IMR-90 (cell line): ENCODE data around the gene CABCOCO1. TPM values are rescaled to one million over a fixed set of nuclear protein-coding genes. Genes with fewer than 3 reads are reported as not detected.

ENCODE experiments used
- ATAC-seq: fragments of 200-7000 bp; cut with Tn5 transposase; 2 replicates; pipeline ENCODE4 v1.9.1; 2020; ENCODE audit warnings: low read depth, mild to moderate bottlenecking, moderate library complexity
- BruUV-seq: library from RNA; stranded (reverse); fragments of 400-500 nt; replicated peaks from 2 replicates; lab custom pipeline; 2021; lab: Mats Ljungman, UMichigan
- CTCF ChIA-PET: fragments of 300-600 bp; formaldehyde crosslinking; extraction: SDS; loops from one replicate; lab custom pipeline; 2021; ENCODE audit warnings: antibody characterized with exemption; lab: Yijun Ruan, JAX
- POLR2A ChIA-PET: fragments of 300-600 bp; sonication (Branson Sonifier 250); formaldehyde crosslinking; loops from one replicate; lab custom pipeline; 2022; ENCODE audit warnings: antibody characterized with exemption; ENCODE audit not compliant: unreplicated experiment; lab: Charles Lee
- DNase-seq: peaks from one replicate; pipeline ENCODE4 v3.0.0; 2013
- H2AFZ ChIP-seq: replicated peaks from 2 replicates; pipeline ENCODE3; 2013; ENCODE audit warnings: low read length, mild to moderate bottlenecking; ENCODE audit not compliant: poor library complexity
- H2AK5ac ChIP-seq: 2 replicates; pipeline ENCODE4 v1.6.1; 2013; ENCODE audit warnings: low read depth, low read length, inconsistent platforms
- H2AK9ac ChIP-seq: replicated peaks from 2 replicates; pipeline ENCODE3; 2013; ENCODE audit warnings: mild to moderate bottlenecking, low read depth, low read length, moderate library complexity; ENCODE audit not compliant: poor library complexity
- H2BK120ac ChIP-seq: 2 replicates; pipeline ENCODE4 v1.6.1; 2013; ENCODE audit warnings: low read depth, low read length, inconsistent platforms
- H2BK15ac ChIP-seq: 3 replicates; pipeline ENCODE4 v1.6.1; 2013; ENCODE audit warnings: low read depth, low read length, inconsistent platforms
- H2BK20ac ChIP-seq: 2 replicates; pipeline ENCODE4 v1.6.1; 2013; ENCODE audit warnings: low read depth, mild to moderate bottlenecking, inconsistent platforms, low read length, moderate library complexity
- H2BK5ac ChIP-seq: 2 replicates; pipeline ENCODE4 v1.6.1; 2013; ENCODE audit warnings: mild to moderate bottlenecking, low read depth, low read length, inconsistent platforms; ENCODE audit not compliant: poor library complexity, severe bottlenecking
- H3K14ac ChIP-seq: replicated peaks from 2 replicates; pipeline ENCODE4 v1.6.1; 2013; ENCODE audit warnings: low read depth, low read length, inconsistent platforms
- H3K18ac ChIP-seq: 2 replicates; pipeline ENCODE4 v1.6.1; 2013; ENCODE audit warnings: low read depth, low read length, control low read depth
- H3K23ac ChIP-seq: 2 replicates; pipeline ENCODE4 v1.6.1; 2013; ENCODE audit warnings: low read depth, low read length, inconsistent platforms
- H3K27ac ChIP-seq: 2 replicates; pipeline ENCODE4 v1.5.1; 2013; ENCODE audit warnings: mild to moderate bottlenecking, control low read depth, low read length; ENCODE audit not compliant: insufficient read depth
- H3K27me3 ChIP-seq: 2 replicates; pipeline ENCODE4 v1.6.1; 2013; ENCODE audit warnings: low read length; ENCODE audit not compliant: control insufficient read depth, insufficient read depth
- H3K36me3 ChIP-seq: 2 replicates; pipeline ENCODE4 v1.6.1; 2013; ENCODE audit warnings: low read length, mixed read lengths; ENCODE audit not compliant: control insufficient read depth, insufficient read depth
- H3K4ac ChIP-seq: 2 replicates; pipeline ENCODE4 v1.6.1; 2013; ENCODE audit warnings: low read depth, low read length, inconsistent platforms
- H3K4me1 ChIP-seq: 2 replicates; pipeline ENCODE4 v1.6.1; 2013; ENCODE audit warnings: low read length, mixed read lengths; ENCODE audit not compliant: control insufficient read depth, insufficient read depth
- H3K4me2 ChIP-seq: 2 replicates; pipeline ENCODE4 v1.6.1; 2013; ENCODE audit warnings: low read depth, mild to moderate bottlenecking, control low read depth, low read length, moderate library complexity
- H3K4me3 ChIP-seq: 2 replicates; pipeline ENCODE4 v1.5.1; 2013; ENCODE audit warnings: low read depth, mild to moderate bottlenecking, control low read depth, low read length, moderate library complexity; ENCODE audit not compliant: insufficient read depth
- H3K56ac ChIP-seq: 2 replicates; pipeline ENCODE4 v1.6.1; 2013; ENCODE audit warnings: low read length, inconsistent platforms; ENCODE audit not compliant: insufficient read depth; ENCODE audit errors: extremely low read depth
- H3K79me1 ChIP-seq, 2 experiments: 2 replicates each; pipeline ENCODE4 v1.6.1; 2013; ENCODE audit warnings: low read length in 2 of 2, inconsistent platforms in 1 of 2, low read depth in 1 of 2
- H3K9ac ChIP-seq: 2 replicates; pipeline ENCODE4 v1.6.1; 2013; ENCODE audit warnings: low read depth, low read length, control low read depth
- H3K9me1 ChIP-seq: 2 replicates; pipeline ENCODE4 v1.6.1; 2013; ENCODE audit warnings: low read length, inconsistent platforms; ENCODE audit not compliant: insufficient read depth
- H3K9me3 ChIP-seq: 2 replicates; pipeline ENCODE4 v1.6.1; 2013; ENCODE audit warnings: low read length; ENCODE audit not compliant: control insufficient read depth, insufficient read depth
- H4K20me1 ChIP-seq: 2 replicates; pipeline ENCODE4 v1.6.1; 2013; ENCODE audit warnings: low read length, inconsistent platforms; ENCODE audit not compliant: insufficient read depth
- H4K5ac ChIP-seq: 2 replicates; pipeline ENCODE4 v1.6.1; 2013; ENCODE audit warnings: mild to moderate bottlenecking, low read depth, low read length, control low read depth
- H4K8ac ChIP-seq, 2 experiments: 2 replicates each; pipeline ENCODE4 v1.6.1; 2013; ENCODE audit warnings: low read depth in 2 of 2, low read length in 2 of 2, control low read depth in 1 of 2, inconsistent platforms in 1 of 2
- H4K91ac ChIP-seq: 2 replicates; pipeline ENCODE4 v1.6.1; 2013; ENCODE audit warnings: low read depth, low read length, inconsistent platforms; ENCODE audit not compliant: insufficient read depth
- CEBPB ChIP-seq: IDR thresholded peaks from 2 replicates; pipeline ENCODE4 v1.6.1; 2012; ENCODE audit warnings: low read depth, low read length, improper control_type of control experiment
- POLR2A ChIP-seq: IDR thresholded peaks from 2 replicates; pipeline ENCODE4 v1.6.1; 2012; ENCODE audit warnings: mild to moderate bottlenecking, low read depth, low read length
- WGBS, 2 experiments: methylation state at CpG; one replicate each; pipeline versions ENCODE4 v1.1.5 to v1.1.7; 2013; ENCODE audit warnings: missing lambda C conversion rate in 2 of 2; ENCODE audit not compliant: insufficient read length in 1 of 2; ENCODE audit errors: extremely low coverage in 2 of 2; 5-methylcytosine and 5-hydroxymethylcytosine counted together
- dilution Hi-C: fragments of 300-500 bp; cut with HindIII; formaldehyde crosslinking; loops from one replicate; pipeline ENCODE4 v1.14.3; 2018; ENCODE audit warnings: low sequenced_read_pairs; ENCODE audit not compliant: unreplicated experiment
- in situ Hi-C: fragments of 300-500 bp; cut with MboI; formaldehyde crosslinking; loops from 3 replicates; pipeline ENCODE4 v1.14.3; 2019; ENCODE audit warnings: low sequenced_read_pairs, inconsistent platforms, mixed read lengths
- intact Hi-C: fragments of 100-400 bp; cut with micrococcal nuclease; formaldehyde crosslinking; loops from 2 replicates; pipeline ENCODE4 v1.10.0; 2022
- polyA plus RNA-seq, 3 experiments: library from polyadenylated mRNA; depleted of rRNA; stranded (reverse); fragments of >200 nt; gene quantifications; 2 replicates each; pipeline ENCODE4 v1.2.3, GENCODE V29; 2012; ENCODE audit warnings: low replicate concordance in 1 of 3
- total RNA-seq: library from RNA; depleted of rRNA; stranded (reverse); fragments of >200 nt; gene quantifications from 2 replicates; pipeline ENCODE4 v1.2.3, GENCODE V29; 2012
- TF ChIP-seq, protein P1 (sequence below): fragments of 150-350 bp; IDR thresholded peaks from 2 replicates; pipeline ENCODE4 v1.6.1; 2017; ENCODE audit warnings: mild to moderate bottlenecking, antibody characterized with exemption, low read length, low read depth

Gene CABCOCO1
- total and polyA plus RNA-seq, 2 of the 4 experiments (the other 2 are of a cell fraction): 0.18 to 0.31 TPM

DNA sequence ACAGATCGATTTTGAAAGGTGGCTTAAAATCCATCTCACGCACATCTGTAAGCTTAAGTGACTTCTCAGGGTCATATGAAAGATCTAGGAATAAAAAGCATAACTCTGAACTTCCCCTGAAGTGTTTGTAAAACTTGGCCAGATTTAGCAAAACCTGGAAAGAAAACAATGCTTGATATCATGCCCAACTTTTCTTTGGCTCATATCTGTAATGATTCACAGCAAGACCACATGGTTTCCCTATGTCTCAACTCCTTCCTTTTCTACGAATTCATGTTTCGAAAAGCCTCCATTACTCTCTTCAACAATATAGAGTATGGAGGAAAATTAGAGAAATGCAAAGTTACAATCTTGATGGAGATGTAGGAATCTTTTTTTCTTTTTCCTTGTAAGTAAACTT is 20.1 kb upstream of the CABCOCO1 start:
- Histone ChIP-seq H4K20me1 (no peaks in the 10 kb centered on the region), H2BK20ac (0 out of 2 replicates have a peak overlapping the region, but pooled peaks have one; percentile 10), H4K5ac (peak overlapping the region; percentile 12; the same call in 1 of the 2 replicates), H3K9me1 (no peaks in the 10 kb centered on the region), H2BK5ac (peak overlapping the region; percentile 85), H3K4me1 (peaks cover 4% of the 10 kb centered on the region; the same call in 1 of the 2 replicates), H3K56ac (no peak overlapping the region), H3K9me3 (no peaks in the 10 kb centered on the region), H3K27ac (no peak overlapping the region; the same call in 1 of the 2 replicates), H4K8ac (no peak overlapping the region; a peak in 1 of 4 replicates), H3K18ac (peak overlapping the region; percentile 20), H2BK120ac (peak overlapping the region; percentile 42; the same call in 1 of the 2 replicates), H3K27me3 (no peaks in the 10 kb centered on the region), H3K79me1 (no peaks in the 10 kb centered on the region), H4K91ac (no peak overlapping the region), H3K4me3 (no peak overlapping the region), H3K4me2 (peak overlapping the region; percentile 60; the same call in 1 of the 2 replicates), H3K36me3 (no peaks in the 10 kb centered on the region), H3K4ac (no peak overlapping the region), H3K9ac (no peak overlapping the region), H2BK15ac (no peak overlapping the region), H2AK5ac (no peak overlapping the region), H2AFZ (no peak overlapping the region), H3K23ac (no peak overlapping the region), H2AK9ac (no peak overlapping the region), H3K14ac (no peak overlapping the region)
- WGBS, 2 experiments: no CpG with 5 or more reads among the region's 4 CpGs
- peak; percentile 82 for DNase-seq
- intact Hi-C loops: no loop called here
- ChIA-PET CTCF (interaction anchor here (0.6 kb wide), 1 partner anchor 122 kb away, joined by 3 read pairs; no protein-coding TSS in a partner anchor), POLR2A (interaction anchor here (0.6 kb wide), 1 partner anchor 15 kb away, joined by 3 read pairs; no protein-coding TSS in a partner anchor)
- TF ChIP-seq, protein P1, sequence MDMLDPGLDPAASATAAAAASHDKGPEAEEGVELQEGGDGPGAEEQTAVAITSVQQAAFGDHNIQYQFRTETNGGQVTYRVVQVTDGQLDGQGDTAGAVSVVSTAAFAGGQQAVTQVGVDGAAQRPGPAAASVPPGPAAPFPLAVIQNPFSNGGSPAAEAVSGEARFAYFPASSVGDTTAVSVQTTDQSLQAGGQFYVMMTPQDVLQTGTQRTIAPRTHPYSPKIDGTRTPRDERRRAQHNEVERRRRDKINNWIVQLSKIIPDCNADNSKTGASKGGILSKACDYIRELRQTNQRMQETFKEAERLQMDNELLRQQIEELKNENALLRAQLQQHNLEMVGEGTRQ: peak; percentile 49; the same call in 1 of the 2 replicates
- no peak for TF ChIP-seq POLR2A
- peak; percentile 71 for TF ChIP-seq CEBPB
- in situ Hi-C loops: no loop called here
- ATAC-seq: peak; percentile 72; the same call in 1 of the 2 replicates
- BruUV-seq: no TSS peak
- dilution Hi-C loops: no loop called here
